CD4-positive, alpha-beta T cell treated with Interferon alpha-2 for 1 hour (primary cell): Measurements from ENCODE around the gene PDZK1IP1.
"Not testable (repeated sequence)": the region's sequence is repeated elsewhere in the genome, so short reads cannot be mapped to it uniquely, and the experiment has no call there.

Experiments
- DNase-seq, 2 donors: peaks; one replicate each; pipeline ENCODE4 v3.0.0-alpha.2; 2020 to 2022

PDZK1IP1 gene

GRCh38 chr1:47180603-47181094, 9.2 kb downstream of the PDZK1IP1 start:
- DNase-seq: no peak

- no peak for DNase-seq
These were observed 9.8 kb downstream of the PDZK1IP1 start for GRCh38 chr1:47179988-47180563.

GRCh38 chr1:47179017-47179987, 10.5 kb downstream of the PDZK1IP1 start:
- DNase-seq: peak; percentile 59 to 71

- no peak for DNase-seq
These were observed 11.2 kb downstream of the PDZK1IP1 start for GRCh38 chr1:47178654-47179016.

- DNase-seq: no peak
These were observed 11.8 kb downstream of the PDZK1IP1 start for GRCh38 chr1:47178020-47178419.

GRCh38 chr1:47175227-47175934, 14.5 kb downstream of the PDZK1IP1 start:
- DNase-seq: peak; percentile 39 to 45

GRCh38 chr1:47174656-47175020, 15.2 kb downstream of the PDZK1IP1 start:
- no peak for DNase-seq

GRCh38 chr1:47172782-47173181, 17.1 kb downstream of the PDZK1IP1 start:
- DNase-seq: no peak

- DNase-seq: no peak
These were observed 25.3 kb downstream of the PDZK1IP1 start for GRCh38 chr1:47164552-47164951.

- DNase-seq: no peak
These were observed 28.4 kb downstream of the PDZK1IP1 start for GRCh38 chr1:47161298-47162040.

- DNase-seq: no peak
These were observed 29.1 kb downstream of the PDZK1IP1 start for GRCh38 chr1:47160716-47161115.

- not testable (repeated sequence) for DNase-seq
These were observed 31.9 kb downstream of the PDZK1IP1 start for GRCh38 chr1:47157957-47158356.

- DNase-seq: not testable (repeated sequence)
These were observed 33.4 kb downstream of the PDZK1IP1 start for GRCh38 chr1:47156457-47156856.

- not testable (repeated sequence) for DNase-seq
These were observed 40.7 kb downstream of the PDZK1IP1 start for GRCh38 chr1:47149162-47149561.

- no peak for DNase-seq
These were observed 42.6 kb downstream of the PDZK1IP1 start for GRCh38 chr1:47147047-47147785.

GRCh38 chr1:47146495-47146894, 43.3 kb downstream of the PDZK1IP1 start:
- DNase-seq: not testable (repeated sequence)

- not testable (repeated sequence) for DNase-seq
These were observed 46.2 kb downstream of the PDZK1IP1 start for GRCh38 chr1:47143654-47144053.

- not testable (repeated sequence) for DNase-seq
These were observed 49.5 kb downstream of the PDZK1IP1 start for GRCh38 chr1:47140358-47140757.

- no peak for DNase-seq
These were observed 51.8 kb downstream of the PDZK1IP1 start for GRCh38 chr1:47137925-47138615.

GRCh38 chr1:47137198-47137597, 52.6 kb downstream of the PDZK1IP1 start, which contains the start of gene CYP4A22:
TSS of gene CYP4A22 (plus strand) at chr1:47137441. CDS start at chr1:47137486, 45 bp downstream.
- no peak for DNase-seq
